K562 (cell line): ENCODE data around the gene DTNA. TPM values are rescaled to one million over a fixed set of nuclear protein-coding genes. Genes with fewer than 3 reads are reported as not detected.

ENCODE experiments used
- SRSF7 ChIP-seq: fragments of 200-400 bp; formaldehyde crosslinking; optimal IDR thresholded peaks from 2 replicates; pipeline ENCODE3; 2017; ENCODE audit warnings: mild to moderate bottlenecking, low read depth, low read length
- ZNF407 ChIP-seq: fragments of 450-650 bp; IDR thresholded peaks from 2 replicates; pipeline ENCODE4 v1.6.1; 2016; ENCODE audit warnings: low read depth
- polyA plus RNA-seq, 8 experiments: library from polyadenylated mRNA; depleted of rRNA in 4 of 8; stranded (reverse) in 5 of 8; unstranded in 3 of 8; fragments of >200 nt; fragmentation: Nextera tagmentation in 2 of 8; fragmentation: Illumina TruSeq in 1 of 8; extraction: Ambion mirVana in 2 of 8; extraction: Trizol in 1 of 8; gene quantifications; 2 replicates each; pipeline versions ENCODE4 v1.2.1 to v1.2.3, GENCODE V29; 2011 to 2014; ENCODE audit warnings: inconsistent platforms in 1 of 8, missing spikeins in 1 of 8
- total RNA-seq, 7 experiments: library from RNA; depleted of rRNA in 6 of 7; stranded (reverse); fragments of >200 nt in 6 of 7; fragmentation: Illumina TruSeq in 2 of 7; extraction: Trizol in 2 of 7; gene quantifications; 2 replicates each; pipeline versions ENCODE4 v1.2.1 to v1.2.3, GENCODE V29; 2011 to 2021; ENCODE audit warnings: low replicate concordance in 1 of 7

The DTNA gene
- total and polyA plus RNA-seq, 9 of the 15 experiments (the other 6 are each of a cell fraction or from before 2014, with no cell fraction given), result 0.07 to 2.4 (median 0.22) TPM; not detected in 2

GRCh38 chr18:34773378-34773777 is 63.3 kb downstream of the DTNA start (continued):
- no peak for TF ChIP-seq ZNF407
- TF ChIP-seq SRSF7, result no peak
- TF ChIP-seq, all 486 proteins: peak for 0
